Astrocyte (in vitro differentiated cells and primary cell): ENCODE data around the gene ARMH3. TPM values are rescaled to one million over a fixed set of nuclear protein-coding genes. Genes with fewer than 3 reads are reported as not detected.

Experiments
- DNase-seq: peaks from one replicate; pipeline ENCODE4 v3.0.0-alpha.2; 2010; ENCODE audit warnings: low read depth
- FAIRE-seq: peaks from 2 replicates; lab custom pipeline; 2011; peaks lifted over from hg19 to GRCh38; lab: Jason Lieb, UNC
- H2AFZ ChIP-seq: 2 replicates; pipeline ENCODE4 v1.6.0; 2012; ENCODE audit warnings: low read depth, low read length, inconsistent platforms
- H3K27ac ChIP-seq: 2 replicates; pipeline ENCODE4 v1.5.1; 2011; ENCODE audit warnings: low read depth, low read length, inconsistent platforms
- H3K27me3 ChIP-seq: 2 replicates; pipeline ENCODE4 v1.6.0; 2011; ENCODE audit warnings: low read length, inconsistent platforms; ENCODE audit not compliant: insufficient read depth
- H3K36me3 ChIP-seq: 2 replicates; pipeline ENCODE4 v1.5.1; 2011; ENCODE audit warnings: low read length, inconsistent platforms; ENCODE audit not compliant: insufficient read depth
- H3K4me1 ChIP-seq: 2 replicates; pipeline ENCODE4 v1.5.1; 2011; ENCODE audit warnings: low read length, inconsistent platforms; ENCODE audit not compliant: insufficient read depth
- H3K4me2 ChIP-seq: 2 replicates; pipeline ENCODE4 v1.6.0; 2012; ENCODE audit warnings: low read length, inconsistent platforms
- H3K4me3 ChIP-seq: 2 replicates; pipeline ENCODE4 v1.5.1; 2011; ENCODE audit warnings: low read depth, mild to moderate bottlenecking, low read length, inconsistent platforms; ENCODE audit not compliant: insufficient read depth
- H3K79me2 ChIP-seq: 2 replicates; pipeline ENCODE4 v1.6.0; 2012; ENCODE audit warnings: mild to moderate bottlenecking, low read length, inconsistent platforms; ENCODE audit not compliant: insufficient read depth
- H3K9ac ChIP-seq: 2 replicates; pipeline ENCODE4 v1.6.0; 2012; ENCODE audit warnings: mild to moderate bottlenecking, low read length, inconsistent platforms
- H3K9me3 ChIP-seq: 2 replicates; pipeline ENCODE4 v1.5.1; 2012; ENCODE audit warnings: low read depth, mild to moderate bottlenecking, low read length, inconsistent platforms; ENCODE audit not compliant: insufficient read depth
- H4K20me1 ChIP-seq: 2 replicates; pipeline ENCODE4 v1.6.0; 2012; ENCODE audit warnings: low read length, inconsistent platforms; ENCODE audit not compliant: insufficient read depth
- H3K27ac Mint-ChIP-seq: one replicate; pipeline ENCODE4 v1.8.0; 2021; ENCODE audit warnings: mild to moderate bottlenecking, mixed read lengths; ENCODE audit not compliant: unreplicated experiment
- H3K27me3 Mint-ChIP-seq: one replicate; pipeline ENCODE4 v1.8.0; 2021; ENCODE audit warnings: low read depth, mixed read lengths; ENCODE audit not compliant: unreplicated experiment
- H3K36me3 Mint-ChIP-seq: one replicate; pipeline ENCODE4 v1.8.0; 2021; ENCODE audit warnings: low read depth, mixed read lengths; ENCODE audit not compliant: unreplicated experiment
- H3K4me1 Mint-ChIP-seq: one replicate; pipeline ENCODE4 v1.8.0; 2021; ENCODE audit warnings: low read depth, mixed read lengths; ENCODE audit not compliant: unreplicated experiment
- H3K4me3 Mint-ChIP-seq: one replicate; pipeline ENCODE4 v1.8.0; 2021; ENCODE audit warnings: mild to moderate bottlenecking, moderate library complexity, mixed read lengths; ENCODE audit not compliant: unreplicated experiment
- H3K9me3 Mint-ChIP-seq: one replicate; pipeline ENCODE4 v1.8.0; 2021; ENCODE audit warnings: mild to moderate bottlenecking, mixed read lengths; ENCODE audit not compliant: unreplicated experiment
- CTCF ChIP-seq: IDR thresholded peaks from 2 replicates; pipeline ENCODE4 v1.5.1; 2011; ENCODE audit warnings: low read depth, mild to moderate bottlenecking, inconsistent platforms, low read length, moderate library complexity; ENCODE audit not compliant: insufficient read depth
- EZH2 ChIP-seq: IDR thresholded peaks from 2 replicates; pipeline ENCODE4 v1.6.1; 2012; ENCODE audit warnings: mild to moderate bottlenecking, low read length, inconsistent platforms; ENCODE audit not compliant: insufficient read depth
- total RNA-seq: library from RNA; stranded (reverse); gene quantifications from 2 replicates; pipeline ENCODE4 v1.2.1, GENCODE V29; 2021

ARMH3 gene
- total RNA-seq, 1 donor from 2014 or later: 22.6 TPM

DNA sequence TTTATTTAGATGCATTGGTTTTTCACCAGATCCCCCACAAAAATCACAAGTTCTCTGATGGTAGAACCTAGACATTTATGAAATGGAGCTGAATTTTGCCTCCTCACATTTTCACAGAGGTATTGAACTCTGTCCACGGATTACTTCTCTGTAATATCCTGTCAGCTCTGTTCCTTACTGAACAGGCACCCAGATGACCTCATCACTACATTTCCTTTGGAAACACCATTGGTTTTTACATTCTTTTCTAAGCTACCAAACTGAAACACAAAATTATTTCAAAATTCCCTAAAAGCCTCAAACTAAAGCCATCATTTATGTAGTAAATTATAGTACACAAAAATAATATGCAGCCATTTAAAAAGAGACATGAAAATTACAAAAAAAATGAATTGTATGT is 114.1 kb downstream of the ARMH3 start:
- H3K9me3 Mint-ChIP-seq: peaks cover 2% of the 10 kb centered on the region

GRCh38 chr10:101940916-101941315 is 115.1 kb downstream of the ARMH3 start:
- no peaks in the 10 kb centered on the region for H4K20me1 ChIP-seq
- H3K27ac ChIP-seq: no peak overlapping the region
- peaks cover 44% of the 10 kb centered on the region for H3K4me1 ChIP-seq
- H3K79me2 ChIP-seq: no peaks in the 10 kb centered on the region
- TF ChIP-seq CTCF (no peak), EZH2 (no peak)
- Mint-ChIP-seq H3K27ac (peak overlapping the region; percentile 77), H3K4me1 (peaks cover 46% of the 10 kb centered on the region), H3K27me3 (no peaks in the 10 kb centered on the region), H3K4me3 (no peak overlapping the region), H3K9me3 (peaks cover 2% of the 10 kb centered on the region), H3K36me3 (peaks cover 4% of the 10 kb centered on the region)
- no peaks in the 10 kb centered on the region for H3K9me3 ChIP-seq
- H2AFZ ChIP-seq: no peak overlapping the region
- H3K36me3 ChIP-seq: no peaks in the 10 kb centered on the region
- no peak overlapping the region for H3K9ac ChIP-seq
- H3K4me3 ChIP-seq: no peak overlapping the region
- H3K4me2 ChIP-seq: peak overlapping the region; percentile 27
- peak; percentile 25 for DNase-seq
- no peak for FAIRE-seq
- H3K27me3 ChIP-seq: no peaks in the 10 kb centered on the region

More for the DNA sequence above, 114.1 kb downstream of the ARMH3 start:
- peaks cover 44% of the 10 kb centered on the region for H3K4me1 ChIP-seq
- H3K4me1 Mint-ChIP-seq: peaks cover 45% of the 10 kb centered on the region
- H3K79me2 ChIP-seq: no peaks in the 10 kb centered on the region
- no peak overlapping the region for H3K4me3 ChIP-seq
- no peak overlapping the region for H3K4me2 ChIP-seq
- no peaks in the 10 kb centered on the region for H3K27me3 Mint-ChIP-seq
- DNase-seq: peak; percentile 41
- no peaks in the 10 kb centered on the region for H3K27me3 ChIP-seq
- H3K9me3 ChIP-seq: no peaks in the 10 kb centered on the region
- peak overlapping the region; percentile 60 for H3K27ac Mint-ChIP-seq
- TF ChIP-seq CTCF (no peak), EZH2 (no peak)
- H3K36me3 ChIP-seq: no peaks in the 10 kb centered on the region
- H3K4me3 Mint-ChIP-seq: peak overlapping the region; percentile 36
- H3K27ac ChIP-seq: no peak overlapping the region
- H3K9ac ChIP-seq: no peak overlapping the region
- peaks cover 7% of the 10 kb centered on the region for H3K36me3 Mint-ChIP-seq
- FAIRE-seq: no peak
- no peaks in the 10 kb centered on the region for H4K20me1 ChIP-seq
- no peak overlapping the region for H2AFZ ChIP-seq

- TF ChIP-seq EZH2 (no peak), CTCF (no peak)
- H4K20me1 ChIP-seq: no peaks in the 10 kb centered on the region
- Mint-ChIP-seq H3K36me3 (peaks cover 3% of the 10 kb centered on the region), H3K4me1 (peaks cover 56% of the 10 kb centered on the region), H3K27me3 (no peaks in the 10 kb centered on the region), H3K27ac (peak overlapping the region; percentile 91), H3K9me3 (peaks cover 2% of the 10 kb centered on the region), H3K4me3 (peak overlapping the region; percentile 4)
- no peak overlapping the region for H2AFZ ChIP-seq
- no peaks in the 10 kb centered on the region for H3K79me2 ChIP-seq
- H3K36me3 ChIP-seq: no peaks in the 10 kb centered on the region
- peak overlapping the region; percentile 53 for H3K9ac ChIP-seq
- no peaks in the 10 kb centered on the region for H3K27me3 ChIP-seq
- H3K27ac ChIP-seq: peak overlapping the region; percentile 74
- H3K4me1 ChIP-seq: peaks cover 44% of the 10 kb centered on the region
- H3K9me3 ChIP-seq: no peaks in the 10 kb centered on the region
- DNase-seq (no peak), FAIRE-seq (no peak)
- peak overlapping the region; percentile 61 for H3K4me2 ChIP-seq
- H3K4me3 ChIP-seq: no peak overlapping the region
These were observed 116.2 kb downstream of the ARMH3 start for GRCh38 chr10:101939729-101940128.
